Sigmoid colon (tissue), 4 donors: ENCODE data around the gene ARF3.

Experiments used
- CTCF ChIP-seq, 4 experiments: fragments of 450-650 bp in 3 of 4; fragments of 200-600 bp in 1 of 4; IDR thresholded peaks; one replicate each; pipeline ENCODE4 v1.5.1; 2016 to 2019; ENCODE audit warnings: antibody characterized with exemption in 4 of 4, mild to moderate bottlenecking in 3 of 4, moderate library complexity in 2 of 4
- EP300 ChIP-seq, 4 donors: sonication (generic); formaldehyde crosslinking; IDR thresholded peaks; one replicate each; pipeline ENCODE4 v1.6.1; 2017; ENCODE audit warnings: antibody characterized with exemption in 4 of 4
- POLR2A ChIP-seq, 2 donors: fragments of 450-650 bp; IDR thresholded peaks; one replicate each; pipeline ENCODE4 v1.6.1; 2016; ENCODE audit warnings: antibody characterized with exemption in 2 of 2, mild to moderate bottlenecking in 2 of 2, moderate library complexity in 2 of 2
- POLR2AphosphoS5 ChIP-seq, 4 donors: sonication (generic); formaldehyde crosslinking; IDR thresholded peaks; one replicate each; pipeline ENCODE4 v1.6.1; 2017; ENCODE audit warnings: antibody characterized with exemption in 4 of 4

- no peak for TF ChIP-seq CTCF (IDR thresholded peaks at IDR 0.05)
- TF ChIP-seq POLR2AphosphoS5 (IDR thresholded peaks at IDR 0.05) = no peak
- no peak for TF ChIP-seq EP300 (IDR thresholded peaks at IDR 0.05)
- no peak for TF ChIP-seq POLR2A (IDR thresholded peaks at IDR 0.05)
Measured at GRCh38 chr12:48986720-48987291, 29.5 kb upstream of the ARF3 start.
